ENCODE results near the gene NPAS3. TPM values are rescaled to one million over a fixed set of nuclear protein-coding genes. Genes with fewer than 3 reads are reported as not detected.

NPAS3 gene
- total RNA-seq, 4 donors from 2014 or later = 1.9 to 10.6 (median 2.2) TPM

DNA sequence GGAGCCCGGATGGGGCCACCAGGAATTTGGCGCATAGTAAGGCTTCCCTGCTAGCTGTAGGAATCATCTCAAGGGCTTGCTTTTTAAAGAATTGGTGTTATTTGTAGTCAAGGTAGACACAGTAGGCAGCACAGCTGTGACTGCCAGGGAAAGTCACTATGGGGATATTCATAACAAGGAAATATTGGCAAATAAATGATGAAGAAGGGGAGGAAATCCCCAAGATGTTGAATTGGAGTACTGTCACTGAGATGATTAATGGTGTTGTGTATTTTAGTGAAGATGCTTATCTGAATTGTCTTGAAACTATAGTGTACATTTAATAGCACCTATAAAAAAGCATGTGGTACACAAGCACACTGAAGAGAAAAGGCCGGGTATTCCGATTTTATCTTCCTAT, 118.9 kb downstream of the NPAS3 start:
- Histone ChIP-seq H3K27me3 (no peaks in the 10 kb centered on the region), H3K4me3 (no peak overlapping the region)
- no peak for ATAC-seq

GRCh38 chr14:33061667-33062325, 123.1 kb downstream of the NPAS3 start:
- H3K9me3 ChIP-seq = no peaks in the 10 kb centered on the region
- TF ChIP-seq POLR2AphosphoS5 (IDR thresholded peaks at IDR 0.05) (no peak), POLR2A (IDR thresholded peaks at IDR 0.05) (no peak), EP300 (IDR thresholded peaks at IDR 0.05) (no peak), CTCF (IDR thresholded peaks at IDR 0.05) (no peak)
- no peaks in the 10 kb centered on the region for H3K36me3 ChIP-seq
- H3K4me3 ChIP-seq = no peak overlapping the region
- 77 to 82% methylated on average over 5 to 6 of the region's 6 CpGs for WGBS, 2 donors (ENCODE audit: low coverage in 1 of 2)
- no peaks in the 10 kb centered on the region for H3K27me3 ChIP-seq
- H3K27ac ChIP-seq = no peak overlapping the region
- ATAC-seq = no peak
- no peaks in the 10 kb centered on the region for H3K4me1 ChIP-seq

More for the DNA sequence above, 118.9 kb downstream of the NPAS3 start:
- TF ChIP-seq POLR2A (IDR thresholded peaks at IDR 0.05) = no peak
- TF ChIP-seq POLR2AphosphoS5 (IDR thresholded peaks at IDR 0.05) = no peak
- TF ChIP-seq EP300 (IDR thresholded peaks at IDR 0.05) = no peak
- no peak for TF ChIP-seq CTCF (IDR thresholded peaks at IDR 0.05)
- Histone ChIP-seq H3K9me3 (no peaks in the 10 kb centered on the region), H3K4me1 (no peaks in the 10 kb centered on the region), H3K27ac (no peak overlapping the region), H3K36me3 (no peaks in the 10 kb centered on the region)
- 77 to 93% methylated on average over 2 to 4 of the region's 4 CpGs for WGBS, 2 donors (ENCODE audit: low coverage in 1 of 2)

DNA sequence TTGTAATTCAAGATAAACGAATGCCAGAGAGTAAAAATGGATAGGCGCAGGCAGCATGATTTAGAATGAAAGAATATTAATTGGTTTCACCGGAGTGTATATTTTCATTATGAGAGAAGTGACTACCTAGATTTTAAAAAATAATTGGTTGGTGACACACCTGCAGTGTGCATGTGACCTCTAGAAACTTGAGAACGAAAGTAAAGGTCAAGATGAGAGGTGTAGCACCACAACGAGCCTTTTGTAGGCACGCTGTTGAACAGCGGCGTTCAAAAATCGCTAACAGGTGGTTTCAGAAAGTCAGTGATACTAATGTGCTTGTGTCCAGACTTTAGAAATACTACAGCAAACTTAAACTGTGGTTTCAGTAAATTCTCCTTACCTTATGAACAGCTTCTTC, 123.8 kb downstream of the NPAS3 start:
- TF ChIP-seq CTCF (IDR thresholded peaks at IDR 0.05) = no peak
- no peak for TF ChIP-seq EP300 (IDR thresholded peaks at IDR 0.05)
- WGBS, 2 donors (ENCODE audit: low coverage in 1 of 2) = 79 to 90% methylated on average over 9 of the region's 9 CpGs
- Histone ChIP-seq H3K27me3 (no peaks in the 10 kb centered on the region), H3K9me3 (no peaks in the 10 kb centered on the region), H3K36me3 (no peaks in the 10 kb centered on the region), H3K4me3 (no peak overlapping the region), H3K4me1 (no peaks in the 10 kb centered on the region), H3K27ac (no peak overlapping the region)
- ATAC-seq = no peak

GRCh38 chr14:33062881-33063280, 124.2 kb downstream of the NPAS3 start:
- H3K4me3 ChIP-seq = no peak overlapping the region
- no peaks in the 10 kb centered on the region for H3K9me3 ChIP-seq
- H3K27me3 ChIP-seq = no peaks in the 10 kb centered on the region
- no peak for TF ChIP-seq CTCF (IDR thresholded peaks at IDR 0.05)
- no peak for TF ChIP-seq POLR2A (IDR thresholded peaks at IDR 0.05)
- TF ChIP-seq POLR2AphosphoS5 (IDR thresholded peaks at IDR 0.05) = no peak
- no peak for TF ChIP-seq EP300 (IDR thresholded peaks at IDR 0.05)
- no peak overlapping the region for H3K27ac ChIP-seq
- no peaks in the 10 kb centered on the region for H3K4me1 ChIP-seq
- no peaks in the 10 kb centered on the region for H3K36me3 ChIP-seq
- ATAC-seq = no peak
- WGBS, 2 donors (ENCODE audit: low coverage in 1 of 2) = 52 to 61% methylated on average over 2 of the region's 2 CpGs

DNA sequence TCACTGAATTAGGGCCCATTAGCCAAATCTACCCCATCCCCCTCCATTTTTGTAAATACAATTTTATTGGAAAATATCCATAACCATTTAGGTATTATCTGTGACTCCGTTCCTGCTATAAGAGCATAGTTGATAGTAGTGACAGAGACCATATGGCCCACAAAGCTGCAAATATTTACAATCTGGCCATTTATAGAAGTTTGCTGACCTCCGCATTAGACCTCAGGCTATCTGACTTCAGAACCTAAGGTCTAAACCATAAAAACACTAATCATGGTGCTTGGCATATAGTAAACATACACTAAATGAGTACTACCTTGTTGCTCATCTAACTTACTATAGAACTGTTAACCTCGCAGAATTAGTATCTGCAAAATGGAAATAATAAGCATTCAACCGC, 124.8 kb downstream of the NPAS3 start:
- 87 to 100% methylated on average over 3 of the region's 4 CpGs for WGBS, 2 donors (ENCODE audit: low coverage in 1 of 2)
- ATAC-seq = no peak
- H3K36me3 ChIP-seq = no peaks in the 10 kb centered on the region
- TF ChIP-seq POLR2A (IDR thresholded peaks at IDR 0.05) = no peak
- TF ChIP-seq POLR2AphosphoS5 (IDR thresholded peaks at IDR 0.05) = no peak
- no peak for TF ChIP-seq EP300 (IDR thresholded peaks at IDR 0.05)
- no peak for TF ChIP-seq CTCF (IDR thresholded peaks at IDR 0.05)
- H3K4me3 ChIP-seq = no peak overlapping the region
- H3K9me3 ChIP-seq = no peaks in the 10 kb centered on the region
- H3K27ac ChIP-seq = no peak overlapping the region
- no peaks in the 10 kb centered on the region for H3K4me1 ChIP-seq
- H3K27me3 ChIP-seq = no peaks in the 10 kb centered on the region
